ENCODE data around the gene NKX6-2. TPM values are rescaled to one million over a fixed set of nuclear protein-coding genes. Genes with fewer than 3 reads are reported as not detected.
"Not testable (repeated sequence)": the region's sequence is repeated elsewhere in the genome, so short reads cannot be mapped to it uniquely, and the experiment has no call there.

NKX6-2 gene
- polyA plus RNA-seq, 1 donor, result 1.7 TPM

DNA sequence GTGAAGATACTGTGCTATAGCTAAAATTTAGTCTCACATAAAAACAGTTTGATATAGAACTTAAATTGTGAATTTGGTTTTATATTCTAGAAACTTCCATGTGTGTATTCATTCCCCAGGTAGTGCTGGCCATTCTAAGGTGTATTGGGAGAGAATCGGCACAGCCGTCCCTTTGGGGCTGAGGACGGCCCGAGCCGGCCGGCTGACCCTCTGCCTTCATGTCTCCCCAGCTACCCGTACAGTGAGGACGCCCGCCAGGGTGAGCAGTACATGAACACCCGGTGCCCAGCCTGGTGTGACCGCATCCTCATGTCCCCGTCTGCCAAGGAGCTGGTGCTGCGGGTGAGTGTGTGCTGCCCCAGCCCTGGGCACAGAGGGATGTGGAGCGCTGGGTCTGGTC, 8.5 kb downstream of the NKX6-2 start:
- Histone ChIP-seq H3K4me1 (ENCODE audit: control insufficient read depth, insufficient read depth, low read length) (no peaks in the 10 kb centered on the region), H3K36me3 (ENCODE audit: control insufficient read depth, insufficient read depth, low read length) (peaks cover 31% of the 10 kb centered on the region), H3K27me3 (ENCODE audit: control insufficient read depth, insufficient read depth, low read length) (peaks cover 4% of the 10 kb centered on the region), H3K4me3 (ENCODE audit: low read length) (no peak overlapping the region), H3K9me3 (ENCODE audit: control insufficient read depth, low read depth, low read length) (peaks cover 4% of the 10 kb centered on the region), H3K27ac (ENCODE audit: low read length) (no peak overlapping the region)
- no peak for DNase-seq
- no CpG with 5 or more reads among the region's 14 CpGs for WGBS (ENCODE audit: insufficient coverage, low lambda C conversion rate)

- H3K36me3 ChIP-seq (ENCODE audit: control insufficient read depth, insufficient read depth, low read length), result peaks cover 28% of the 10 kb centered on the region
- WGBS (ENCODE audit: insufficient coverage, low lambda C conversion rate), result no CpG with 5 or more reads among the region's 18 CpGs
- peaks cover 2% of the 10 kb centered on the region for H3K27me3 ChIP-seq (ENCODE audit: control insufficient read depth, insufficient read depth, low read length)
These were observed 9.1 kb downstream of the NKX6-2 start for GRCh38 chr10:132776821-132777220.

GRCh38 chr10:132776186-132776585, 9.8 kb downstream of the NKX6-2 start:
- Histone ChIP-seq H3K4me3 (ENCODE audit: low read length) (no peak overlapping the region), H3K36me3 (ENCODE audit: control insufficient read depth, insufficient read depth, low read length) (peaks cover 25% of the 10 kb centered on the region), H3K4me1 (ENCODE audit: control insufficient read depth, insufficient read depth, low read length) (no peaks in the 10 kb centered on the region), H3K27me3 (ENCODE audit: control insufficient read depth, insufficient read depth, low read length) (no peaks in the 10 kb centered on the region), H3K9me3 (ENCODE audit: control insufficient read depth, low read depth, low read length) (peaks cover 7% of the 10 kb centered on the region), H3K27ac (ENCODE audit: low read length) (no peak overlapping the region)
- no peak for DNase-seq
- WGBS (ENCODE audit: insufficient coverage, low lambda C conversion rate), result no CpG with 5 or more reads among the region's 18 CpGs

More at GRCh38 chr10:132776821-132777220, 9.1 kb downstream of the NKX6-2 start:
- Histone ChIP-seq H3K9me3 (ENCODE audit: control insufficient read depth, low read depth, low read length) (peaks cover 4% of the 10 kb centered on the region), H3K4me3 (ENCODE audit: low read length) (no peak overlapping the region), H3K4me1 (ENCODE audit: control insufficient read depth, insufficient read depth, low read length) (no peaks in the 10 kb centered on the region), H3K27ac (ENCODE audit: low read length) (no peak overlapping the region)
- no peak for DNase-seq

DNA sequence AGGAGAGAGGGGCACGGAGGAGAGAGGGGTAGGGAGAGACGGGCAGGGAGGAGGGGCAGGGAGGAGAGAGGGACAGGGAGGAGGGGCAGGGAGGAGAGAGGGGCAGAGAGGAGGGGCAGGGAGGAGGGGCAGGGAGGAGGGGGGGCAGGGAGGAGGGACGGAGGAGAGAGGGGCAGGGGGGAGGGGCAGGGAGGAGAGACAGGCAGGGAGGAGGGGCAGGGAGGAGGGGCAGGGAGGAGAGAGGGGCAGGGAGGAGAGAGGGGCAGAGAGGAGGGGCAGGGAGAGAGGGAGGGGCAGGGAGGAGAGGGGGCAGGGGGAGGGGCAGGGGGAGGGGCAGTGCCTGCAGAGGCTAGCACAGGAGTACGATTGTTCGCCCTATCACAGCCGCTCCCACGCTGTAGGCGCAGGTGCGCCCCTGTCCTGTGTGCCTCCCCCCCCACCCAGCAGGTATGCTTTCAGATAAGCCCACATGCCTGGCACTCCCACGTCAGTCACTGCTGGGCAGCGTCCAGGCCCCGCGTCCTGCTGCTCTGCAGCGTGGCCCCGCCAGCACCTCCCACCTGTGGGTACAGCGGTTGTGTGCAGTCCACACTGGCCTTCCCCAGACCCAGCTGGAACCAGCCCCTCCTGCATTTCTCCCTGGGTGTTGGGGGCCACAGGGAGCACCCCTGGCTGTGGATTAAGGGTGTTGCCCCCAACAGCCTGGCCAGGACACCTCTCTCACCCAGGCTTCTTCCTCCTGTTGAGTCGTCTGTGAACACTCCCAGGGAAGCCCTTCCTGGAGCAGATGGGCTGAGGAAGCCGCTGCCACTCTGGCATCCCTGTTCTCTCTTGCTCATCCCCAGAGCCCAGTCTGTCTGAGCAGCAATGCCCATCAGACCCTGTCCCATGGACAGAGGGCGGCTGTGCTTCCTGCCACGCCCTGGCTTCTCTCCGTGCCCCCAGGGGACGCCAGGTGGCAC, 10.8 kb downstream of the NKX6-2 start:
- Histone ChIP-seq H3K27ac (ENCODE audit: low read length) (no peak overlapping the region), H3K4me3 (ENCODE audit: low read length) (no peak overlapping the region), H3K36me3 (ENCODE audit: control insufficient read depth, insufficient read depth, low read length) (peaks cover 20% of the 10 kb centered on the region), H3K4me1 (ENCODE audit: control insufficient read depth, insufficient read depth, low read length) (no peaks in the 10 kb centered on the region), H3K9me3 (ENCODE audit: control insufficient read depth, low read depth, low read length) (peaks cover 8% of the 10 kb centered on the region), H3K27me3 (ENCODE audit: control insufficient read depth, insufficient read depth, low read length) (no peaks in the 10 kb centered on the region)
- peak in 1 of 2 donors; percentile 26 for DNase-seq
- no CpG with 5 or more reads among the region's 22 CpGs for WGBS (ENCODE audit: insufficient coverage, low lambda C conversion rate)

GRCh38 chr10:132774181-132774901, 11.6 kb downstream of the NKX6-2 start:
- no peak for DNase-seq
- H3K4me1 ChIP-seq (ENCODE audit: control insufficient read depth, insufficient read depth, low read length), result no peaks in the 10 kb centered on the region
- WGBS (ENCODE audit: insufficient coverage, low lambda C conversion rate), result no CpG with 5 or more reads among the region's 29 CpGs
- peaks cover 16% of the 10 kb centered on the region for H3K36me3 ChIP-seq (ENCODE audit: control insufficient read depth, insufficient read depth, low read length)
- H3K27ac ChIP-seq (ENCODE audit: low read length), result no peak overlapping the region
- no peaks in the 10 kb centered on the region for H3K27me3 ChIP-seq (ENCODE audit: control insufficient read depth, insufficient read depth, low read length)
- peaks cover 8% of the 10 kb centered on the region for H3K9me3 ChIP-seq (ENCODE audit: control insufficient read depth, low read depth, low read length)
- H3K4me3 ChIP-seq (ENCODE audit: low read length), result no peak overlapping the region

GRCh38 chr10:132772816-132773215, 13.1 kb downstream of the NKX6-2 start:
- not testable (repeated sequence) for H3K27ac ChIP-seq (ENCODE audit: low read length); H3K4me3 ChIP-seq (ENCODE audit: low read length); H3K27me3 ChIP-seq (ENCODE audit: control insufficient read depth, insufficient read depth, low read length); DNase-seq; H3K4me1 ChIP-seq (ENCODE audit: control insufficient read depth, insufficient read depth, low read length)
- peaks cover 20% of the 10 kb centered on the region for H3K36me3 ChIP-seq (ENCODE audit: control insufficient read depth, insufficient read depth, low read length)
- no CpG with 5 or more reads among the region's 25 CpGs for WGBS (ENCODE audit: insufficient coverage, low lambda C conversion rate)
- H3K9me3 ChIP-seq (ENCODE audit: control insufficient read depth, low read depth, low read length), result peaks cover 19% of the 10 kb centered on the region

DNA sequence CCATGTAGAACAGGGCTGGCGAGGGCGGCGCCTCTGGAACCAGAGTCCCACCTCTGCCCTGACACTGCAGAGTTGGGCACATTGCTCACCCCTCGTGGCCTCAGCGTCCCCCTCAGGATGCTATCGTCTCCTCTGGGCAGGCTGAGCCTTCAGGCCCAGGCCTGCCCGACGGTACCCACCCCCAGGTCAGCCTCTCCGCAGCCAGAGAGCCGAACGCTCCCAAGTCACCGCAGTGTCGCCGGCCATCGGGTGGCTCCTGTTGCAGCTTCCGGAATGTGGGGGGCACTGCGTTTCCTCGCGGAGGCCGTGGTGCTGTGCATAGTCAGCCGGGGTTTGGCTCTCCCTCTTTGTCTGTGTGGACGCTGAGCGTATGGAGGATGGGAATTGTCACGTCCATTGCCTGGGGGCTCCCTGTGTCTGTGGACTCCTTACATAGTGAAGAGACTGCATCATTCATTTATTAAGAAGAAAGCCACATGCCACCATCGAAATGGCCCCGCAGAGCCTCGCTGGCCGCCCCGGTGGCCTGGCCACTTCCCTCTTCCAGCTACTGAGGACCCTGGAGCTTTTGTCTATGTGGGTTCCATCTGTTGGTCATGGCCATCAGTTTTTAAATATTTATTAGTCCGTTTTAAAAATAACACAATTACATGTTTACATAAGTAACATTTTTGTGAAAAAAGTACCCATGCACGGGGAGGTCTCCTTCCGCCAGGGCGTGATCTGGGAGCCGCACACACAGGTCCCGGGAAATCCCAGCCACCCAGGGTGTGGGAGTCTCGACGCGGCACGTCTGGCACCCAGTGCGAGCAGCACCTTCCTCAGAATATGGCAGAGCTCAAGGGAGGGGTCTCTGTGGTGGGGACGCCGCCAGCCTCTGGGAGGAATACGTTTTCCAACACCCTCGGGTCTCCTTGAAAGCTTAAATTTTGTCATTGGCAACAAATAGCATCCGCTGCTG, 15.6 kb downstream of the NKX6-2 start:
- WGBS (ENCODE audit: insufficient coverage, low lambda C conversion rate), result 92% methylated on average over 2 of the region's 45 CpGs
- H3K36me3 ChIP-seq (ENCODE audit: control insufficient read depth, insufficient read depth, low read length), result peaks cover 19% of the 10 kb centered on the region

GRCh38 chr10:132768346-132769248, 17.4 kb downstream of the NKX6-2 start:
- no peak overlapping the region for H3K4me3 ChIP-seq (ENCODE audit: low read length)
- H3K27ac ChIP-seq (ENCODE audit: low read length), result no peak overlapping the region
- no peaks in the 10 kb centered on the region for H3K4me1 ChIP-seq (ENCODE audit: control insufficient read depth, insufficient read depth, low read length)
- H3K9me3 ChIP-seq (ENCODE audit: control insufficient read depth, low read depth, low read length), result peaks cover 23% of the 10 kb centered on the region
- WGBS (ENCODE audit: insufficient coverage, low lambda C conversion rate), result no CpG with 5 or more reads among the region's 41 CpGs
- peaks cover 19% of the 10 kb centered on the region for H3K36me3 ChIP-seq (ENCODE audit: control insufficient read depth, insufficient read depth, low read length)
- no peak for DNase-seq
- H3K27me3 ChIP-seq (ENCODE audit: control insufficient read depth, insufficient read depth, low read length), result no peaks in the 10 kb centered on the region

More for the DNA sequence above, 15.6 kb downstream of the NKX6-2 start:
- Histone ChIP-seq H3K4me3 (ENCODE audit: low read length) (no peak overlapping the region), H3K27ac (ENCODE audit: low read length) (no peak overlapping the region), H3K4me1 (ENCODE audit: control insufficient read depth, insufficient read depth, low read length) (no peaks in the 10 kb centered on the region), H3K9me3 (ENCODE audit: control insufficient read depth, low read depth, low read length) (peaks cover 23% of the 10 kb centered on the region), H3K27me3 (ENCODE audit: control insufficient read depth, insufficient read depth, low read length) (no peaks in the 10 kb centered on the region)
- no peak for DNase-seq

- H3K27me3 ChIP-seq (ENCODE audit: control insufficient read depth, insufficient read depth, low read length), result no peaks in the 10 kb centered on the region
- H3K27ac ChIP-seq (ENCODE audit: low read length), result no peak overlapping the region
- no peaks in the 10 kb centered on the region for H3K4me1 ChIP-seq (ENCODE audit: control insufficient read depth, insufficient read depth, low read length)
- no peak overlapping the region for H3K4me3 ChIP-seq (ENCODE audit: low read length)
- peaks cover 21% of the 10 kb centered on the region for H3K9me3 ChIP-seq (ENCODE audit: control insufficient read depth, low read depth, low read length)
- WGBS (ENCODE audit: insufficient coverage, low lambda C conversion rate), result no CpG with 5 or more reads among the region's 13 CpGs
- peaks cover 22% of the 10 kb centered on the region for H3K36me3 ChIP-seq (ENCODE audit: control insufficient read depth, insufficient read depth, low read length)
- DNase-seq, result no peak
These were observed 19.7 kb downstream of the NKX6-2 start for GRCh38 chr10:132766291-132766690.

Measured in large intestine (tissue), 3 donors.